GM18502 (cell line): ENCODE measurements around the gene FMN1.

Experiments used
- ATAC-seq: cut with Tn5 transposase; IDR thresholded peaks from one replicate; pipeline ENCODE4 v1.9.1; 2021; ENCODE audit warnings: mild to moderate bottlenecking; ENCODE audit not compliant: unreplicated experiment, poor library complexity

The FMN1 gene

DNA sequence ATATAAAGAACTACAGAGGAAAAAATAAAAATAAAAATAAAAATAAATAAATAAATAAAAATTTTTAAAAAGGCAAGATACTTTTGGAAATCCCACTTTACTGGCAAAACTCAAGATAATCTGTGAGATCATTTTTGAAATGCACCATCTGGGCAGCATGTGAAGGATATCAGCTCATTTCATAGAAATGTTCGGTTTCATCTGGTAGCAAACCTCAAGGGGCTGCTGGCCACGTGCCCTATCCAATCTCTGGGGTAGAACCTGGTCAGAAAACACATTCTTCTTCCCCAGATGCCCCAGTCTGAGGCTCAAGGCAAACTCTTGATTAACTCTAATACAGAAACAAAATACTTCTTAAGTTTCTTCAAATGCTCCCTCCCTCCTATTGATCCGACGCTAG lies 166.0 kb downstream of the FMN1 start:
- ATAC-seq: no peak

- no peak for ATAC-seq
These were observed 167.0 kb downstream of the FMN1 start for GRCh38 chr15:33027306-33028035.

DNA sequence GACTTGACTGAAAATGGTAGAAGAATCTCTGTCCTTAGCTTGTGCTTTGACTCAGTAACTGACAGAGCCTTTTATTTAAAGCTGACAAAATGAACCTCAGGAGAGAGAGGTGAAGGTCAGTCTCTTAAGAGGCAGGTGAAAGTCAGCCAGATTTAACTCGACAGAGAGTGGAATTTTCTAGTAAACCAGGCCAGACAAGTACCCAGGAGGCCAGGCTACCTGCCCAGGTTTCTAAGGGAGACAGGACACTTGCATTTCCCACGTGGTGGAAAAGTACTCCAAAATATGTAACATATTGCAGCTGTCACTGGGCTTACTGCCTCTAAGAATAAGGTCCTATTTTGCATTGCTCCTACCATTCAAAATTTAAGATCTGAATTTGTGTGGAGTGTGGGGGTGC lies 167.9 kb downstream of the FMN1 start:
- no peak for ATAC-seq

GRCh38 chr15:33022629-33023028 lies 171.9 kb downstream of the FMN1 start:
- ATAC-seq: no peak

- no peak for ATAC-seq
These were observed 172.6 kb downstream of the FMN1 start for GRCh38 chr15:33021806-33022389.

- no peak for ATAC-seq
These were observed 175.0 kb downstream of the FMN1 start for GRCh38 chr15:33019354-33019981.

- ATAC-seq: no peak
These were observed 178.0 kb downstream of the FMN1 start for GRCh38 chr15:33016405-33017024.

DNA sequence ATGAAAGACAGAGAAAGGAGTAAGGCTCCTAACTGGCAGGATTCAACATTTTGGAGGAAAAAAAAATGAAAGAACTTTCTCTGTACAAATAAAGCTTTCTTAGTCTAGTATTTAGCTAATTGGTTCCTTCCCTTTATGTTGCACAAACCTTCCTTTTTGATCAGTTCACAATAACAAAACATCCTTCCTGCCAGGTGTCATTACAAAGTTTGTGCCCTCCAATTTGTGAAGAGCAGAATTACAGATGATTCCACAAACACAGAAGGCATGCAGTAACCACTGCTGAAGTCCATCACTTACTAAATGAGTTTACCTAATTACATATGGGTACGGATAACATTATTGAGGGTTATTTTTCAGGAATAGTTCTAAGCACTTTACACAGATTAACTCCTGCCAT lies 179.9 kb downstream of the FMN1 start:
- no peak for ATAC-seq

- ATAC-seq: no peak
These were observed 180.6 kb downstream of the FMN1 start for GRCh38 chr15:33013827-33014445.

DNA sequence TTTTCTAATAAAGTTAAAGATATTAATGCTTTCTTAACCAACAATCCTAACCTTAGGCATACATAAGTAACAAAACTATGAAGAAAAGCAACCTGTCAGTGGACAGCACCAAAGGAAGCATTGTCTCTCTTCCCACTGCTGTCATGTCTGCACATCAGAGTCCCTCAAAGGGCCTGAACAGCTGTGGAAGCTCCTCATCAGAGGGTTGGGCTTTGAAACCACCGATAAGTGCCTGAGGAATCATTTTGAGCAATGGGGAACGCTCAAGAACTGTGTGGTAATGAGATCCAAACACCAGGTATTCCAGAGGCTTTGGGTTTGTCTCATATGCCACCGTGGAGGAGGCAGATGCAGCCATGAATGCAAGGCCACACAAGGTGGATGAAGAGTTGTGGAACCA lies 182.5 kb downstream of the FMN1 start:
- ATAC-seq: no peak

- ATAC-seq: no peak
These were observed 184.9 kb downstream of the FMN1 start for GRCh38 chr15:33009603-33010002.

DNA sequence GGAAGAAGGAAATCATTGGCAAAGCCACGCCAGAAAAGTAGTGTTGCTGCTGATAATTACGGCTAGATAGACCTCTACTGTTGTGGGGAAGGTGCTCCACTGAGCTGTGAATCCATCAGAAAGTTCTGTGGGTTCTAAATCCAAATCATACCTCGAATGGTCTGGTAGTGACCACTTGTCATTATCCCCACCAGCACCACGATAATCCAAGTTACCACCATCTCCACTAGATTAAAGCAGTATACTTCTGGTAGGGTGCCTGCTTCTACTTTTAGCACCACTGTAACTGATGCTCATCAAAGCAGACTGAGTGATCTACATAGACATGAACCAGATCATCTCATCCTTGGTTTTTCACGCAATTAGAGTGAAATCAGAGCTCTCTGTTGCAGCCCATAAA lies 185.5 kb downstream of the FMN1 start:
- no peak for ATAC-seq

GRCh38 chr15:33008284-33008995 lies 186.1 kb downstream of the FMN1 start:
- ATAC-seq: no peak

GRCh38 chr15:33007303-33007855 lies 187.1 kb downstream of the FMN1 start:
- no peak for ATAC-seq

DNA sequence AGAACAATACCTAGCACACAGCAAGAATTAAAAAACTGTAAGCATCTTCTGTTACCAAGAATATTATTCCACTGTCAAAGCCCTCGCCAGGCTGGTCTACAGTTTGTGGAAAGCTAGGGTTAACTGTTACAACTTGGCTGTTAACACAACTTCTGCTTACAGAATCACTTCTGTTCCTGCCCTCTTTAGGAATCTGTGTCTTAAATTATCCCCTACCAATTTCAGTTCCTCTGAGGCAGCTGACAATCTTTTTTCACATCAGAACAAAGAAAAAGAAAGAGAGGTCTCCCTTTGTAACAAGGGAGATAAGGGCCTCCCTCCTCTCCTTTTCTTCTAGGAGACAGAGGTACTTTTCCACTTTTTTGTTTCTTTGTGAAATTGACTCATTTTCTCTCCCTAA lies 188.9 kb downstream of the FMN1 start:
- ATAC-seq: no peak

- no peak for ATAC-seq
These were observed 192.6 kb downstream of the FMN1 start for GRCh38 chr15:33001926-33002325.

- no peak for ATAC-seq
These were observed 195.4 kb downstream of the FMN1 start for GRCh38 chr15:32998979-32999672.

DNA sequence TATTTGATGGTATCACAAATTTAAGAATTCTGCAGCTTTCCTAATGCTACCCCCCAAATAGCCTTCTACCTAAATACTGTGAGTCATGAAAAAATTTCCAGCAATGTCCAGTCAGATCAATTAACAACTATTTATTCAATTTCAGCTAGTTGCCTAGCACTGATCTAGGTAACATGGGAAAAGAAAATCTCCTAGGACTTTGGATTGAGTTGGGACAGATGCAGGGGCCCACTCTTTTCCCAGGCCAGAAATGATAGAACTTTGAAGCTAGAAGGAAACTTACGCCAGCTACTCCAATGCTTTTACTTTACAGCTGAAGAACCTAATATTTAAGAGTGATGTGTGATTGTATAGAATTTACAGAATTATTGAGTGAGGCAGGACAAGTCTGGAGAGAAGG lies 196.3 kb downstream of the FMN1 start:
- no peak for ATAC-seq

DNA sequence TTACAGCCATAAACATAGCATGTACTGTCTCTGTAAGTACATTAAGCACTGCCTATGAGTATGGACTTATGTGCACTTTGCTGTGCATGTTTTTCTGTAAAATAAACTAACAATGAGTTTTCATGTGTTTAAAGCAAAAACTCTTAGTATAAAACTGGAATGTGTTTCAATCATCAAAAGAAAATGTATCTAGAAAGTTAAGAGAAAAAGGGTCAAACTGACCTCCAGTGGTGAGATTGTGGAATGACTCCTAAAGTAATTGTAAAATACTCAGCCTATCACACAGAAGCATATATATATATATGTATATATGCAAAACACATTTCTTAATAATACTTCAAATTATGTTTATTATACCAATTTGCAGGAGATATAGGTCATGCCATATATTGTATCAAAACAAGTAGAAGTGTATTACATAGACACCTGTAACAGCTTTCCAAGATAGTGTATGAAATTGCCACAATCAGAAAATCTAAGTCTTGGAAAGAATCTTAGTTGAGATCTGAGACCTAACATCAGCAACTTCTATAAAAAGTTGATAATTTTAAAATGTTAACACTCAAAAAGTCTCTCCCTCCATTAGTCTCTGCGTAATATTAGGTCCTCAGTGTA lies 199.6 kb downstream of the FMN1 start:
- no peak for ATAC-seq
